Ovary (tissue), 3 donors: ENCODE results near the gene C20orf202.
"Not testable (repeated sequence)": the region's sequence is repeated elsewhere in the genome, so short reads cannot be mapped to it uniquely, and the experiment has no call there.

Experiments
- CTCF ChIP-seq, 3 donors: fragments of 450-650 bp in 2 of 3; fragments of 200-600 bp in 1 of 3; IDR thresholded peaks; one replicate each; pipeline versions ENCODE4 v1.5.1 to v1.8.0; 2016 to 2022; ENCODE audit warnings: antibody characterized with exemption in 3 of 3, mild to moderate bottlenecking in 1 of 3
- EP300 ChIP-seq: sonication (generic); formaldehyde crosslinking; IDR thresholded peaks from one replicate; pipeline ENCODE4 v1.6.1; 2017; ENCODE audit warnings: antibody characterized with exemption
- POLR2A ChIP-seq: fragments of 450-650 bp; IDR thresholded peaks from one replicate; pipeline ENCODE4 v1.6.1; 2017; ENCODE audit warnings: antibody characterized with exemption, mild to moderate bottlenecking, moderate library complexity
- donor health status: DM: no; HTN: no; CAD: no.

- not testable (repeated sequence) for TF ChIP-seq CTCF (IDR thresholded peaks at IDR 0.05); POLR2A; EP300
Measured at GRCh38 chr20:1222750-1223149, 19.5 kb downstream of the C20orf202 start.
